ENCODE results near the gene GRPEL2. TPM values are rescaled to one million over a fixed set of nuclear protein-coding genes. Genes with fewer than 3 reads are reported as not detected.
"Not testable (repeated sequence)": the region's sequence is repeated elsewhere in the genome, so short reads cannot be mapped to it uniquely, and the experiment has no call there.

Gene GRPEL2
- total RNA-seq, 1 experiment from 2014 or later: 28.0 TPM

DNA sequence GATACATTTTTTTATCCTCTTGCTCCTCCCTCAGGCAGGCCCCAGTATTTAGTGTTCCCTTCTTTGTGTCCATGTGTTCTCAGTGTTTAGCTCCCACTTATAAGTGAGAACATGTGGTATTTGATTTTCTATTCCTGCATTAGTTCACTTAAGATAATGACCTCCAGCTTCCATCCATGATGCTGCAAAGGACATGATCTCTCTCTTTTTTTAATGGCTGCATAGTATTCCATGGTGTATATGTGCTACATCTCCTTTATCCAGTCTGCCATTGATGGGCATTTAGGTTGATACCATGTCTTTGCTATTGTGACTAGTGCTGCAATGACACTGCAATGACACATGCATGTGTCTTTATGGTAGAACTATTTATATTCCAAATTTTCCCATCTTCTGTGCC lies 49.7 kb downstream of the GRPEL2 start:
- DNase-seq (ENCODE audit: low read depth): not testable (repeated sequence)

DNA sequence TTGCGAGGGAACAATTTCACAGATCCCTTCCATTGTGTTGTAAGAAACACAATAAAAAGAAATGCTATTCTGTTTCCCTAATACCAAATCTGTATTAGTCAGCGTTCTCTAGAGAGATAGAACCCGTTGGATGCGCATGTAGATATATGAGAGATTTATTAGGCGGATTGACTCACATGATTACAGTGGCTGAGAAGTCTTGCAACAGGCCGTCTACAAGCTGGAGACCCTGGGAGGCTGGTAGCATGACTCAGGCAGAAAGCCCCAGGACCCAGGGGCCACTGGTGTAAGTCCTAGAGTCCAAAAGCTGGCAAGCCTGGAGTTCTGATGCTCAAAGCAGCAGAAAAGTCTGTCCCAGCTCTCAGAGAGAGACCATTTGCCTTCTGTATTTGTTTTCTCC lies 52.2 kb downstream of the GRPEL2 start:
- DNase-seq (ENCODE audit: low read depth): peak; percentile 17

DNA sequence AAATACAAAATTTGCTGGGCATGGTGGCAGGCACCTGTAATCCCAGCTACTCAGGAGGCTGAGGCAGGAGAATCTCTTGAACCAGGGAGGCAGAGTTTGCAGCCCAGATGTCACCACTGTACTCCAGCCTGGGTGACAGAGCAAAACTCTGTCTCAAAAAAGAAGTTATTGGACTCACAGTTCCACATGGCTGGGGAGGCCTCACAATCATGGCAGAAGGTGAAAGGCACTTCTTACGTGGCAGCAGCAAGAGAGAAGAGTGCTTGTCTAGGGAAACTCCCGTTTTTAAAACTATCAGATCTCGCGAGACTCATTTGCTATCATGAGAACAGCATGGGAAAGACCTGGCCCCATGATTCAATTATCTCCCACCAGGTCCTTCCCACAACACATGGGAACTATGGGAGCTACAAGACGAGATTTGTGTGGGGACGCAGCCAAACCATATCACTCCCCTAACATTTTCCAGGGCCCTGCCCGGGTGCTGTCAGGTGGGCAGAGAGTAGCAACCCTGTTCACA lies 53.5 kb downstream of the GRPEL2 start:
- not testable (repeated sequence) for DNase-seq (ENCODE audit: low read depth)

DNA sequence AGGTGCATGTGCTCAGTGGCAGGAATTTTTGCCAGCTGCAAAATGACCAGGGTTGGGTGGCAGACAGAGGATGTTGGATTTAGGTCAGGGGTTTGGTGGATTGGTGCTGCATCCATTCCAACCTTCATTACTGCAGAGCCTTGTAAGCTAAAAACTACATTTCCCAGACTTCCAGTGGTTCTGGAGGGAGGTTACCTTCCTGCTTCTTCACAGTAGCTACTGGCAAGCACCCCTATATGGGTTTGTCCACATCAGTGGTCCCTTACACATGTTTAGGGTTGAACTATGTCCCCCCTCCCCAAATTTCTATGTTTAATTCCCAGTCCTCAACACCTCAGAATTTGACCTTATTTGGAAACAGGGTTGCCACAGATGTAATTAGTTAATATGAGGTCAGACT lies 54.5 kb downstream of the GRPEL2 start:
- no peak for DNase-seq (ENCODE audit: low read depth)

DNA sequence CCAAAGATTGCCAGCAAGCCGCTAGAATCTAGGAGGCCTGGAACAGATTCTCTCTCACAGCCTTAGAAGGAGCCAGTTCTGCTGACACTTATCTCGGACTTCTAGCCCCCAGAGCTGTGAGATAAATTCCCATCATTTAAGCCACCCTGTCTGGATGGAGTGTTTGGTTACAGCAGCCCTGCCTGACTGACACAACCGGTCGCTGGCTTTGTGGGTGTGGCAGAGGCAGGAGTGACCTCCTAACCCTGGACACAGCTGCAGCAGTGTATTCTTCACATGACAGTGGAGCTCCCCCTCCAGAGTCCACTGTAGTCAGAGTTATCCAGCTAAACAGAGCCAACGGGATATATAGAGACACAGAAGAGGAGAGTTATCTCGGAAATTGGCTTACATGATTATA lies 55.0 kb downstream of the GRPEL2 start:
- no peak for DNase-seq (ENCODE audit: low read depth)

DNA sequence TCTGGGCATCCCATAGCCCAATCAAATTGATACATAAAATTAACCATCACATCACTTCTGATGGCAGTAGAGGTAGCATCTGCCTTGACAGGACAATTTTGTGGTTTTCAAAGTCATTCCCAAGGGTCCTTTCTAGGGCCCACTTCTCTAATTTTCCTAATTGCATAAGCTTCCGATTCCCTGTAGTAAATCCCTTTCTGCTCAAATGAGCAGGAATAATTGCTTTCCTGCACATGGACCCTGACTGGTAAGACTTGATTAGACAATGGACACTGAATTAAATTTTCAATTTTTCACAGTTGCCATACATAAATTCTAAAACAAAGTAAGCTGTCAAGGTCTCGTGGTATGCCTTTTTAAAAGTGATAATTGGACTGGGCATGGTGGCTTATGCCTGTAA lies 55.8 kb downstream of the GRPEL2 start:
- DNase-seq (ENCODE audit: low read depth): no peak

DNA sequence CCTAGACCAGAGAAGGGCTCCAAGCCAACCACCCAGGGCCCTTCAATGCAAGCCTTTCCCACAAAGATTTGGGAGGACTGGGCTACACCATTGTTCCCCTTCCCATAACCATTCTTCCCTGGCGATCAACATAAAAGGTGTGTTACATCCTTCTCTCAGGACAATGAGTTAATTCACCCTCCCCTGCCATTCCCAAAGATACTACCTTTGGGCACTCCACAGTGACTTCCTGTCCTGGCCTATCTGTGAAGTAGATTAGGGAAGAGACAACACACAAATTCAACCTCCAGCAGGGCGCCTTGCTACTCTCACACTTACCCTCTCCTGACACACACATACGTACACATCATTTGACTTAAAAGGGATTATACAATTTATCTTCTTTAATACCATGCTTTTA lies 57.0 kb downstream of the GRPEL2 start:
- DNase-seq (ENCODE audit: low read depth): no peak

Other genes starting within 250 kb of the GRPEL2 start
- gene ABLIM3, start 204.0 kb upstream of the GRPEL2 start, total RNA-seq (2014; rRNA removed; shearing (Covaris generic)): 23.4 and 30.4 TPM in 2 replicates
- 0.77 and 0.98 TPM in 2 replicates for gene AFAP1L1, start 73.6 kb upstream of the GRPEL2 start, total RNA-seq (2014; rRNA removed; shearing (Covaris generic))
- 4.8 and 4.9 TPM in 2 replicates for gene PCYOX1L, start 12.5 kb downstream of the GRPEL2 start, total RNA-seq (2014; rRNA removed; shearing (Covaris generic))
- not detected in 2 replicates for gene IL17B, start 33.8 kb downstream of the GRPEL2 start, total RNA-seq (2014; rRNA removed; shearing (Covaris generic))
- 443 and 454 TPM in 2 replicates for gene CSNK1A1, start 205.9 kb downstream of the GRPEL2 start, total RNA-seq (2014; rRNA removed; shearing (Covaris generic))
- gene ARHGEF37, start 236.0 kb downstream of the GRPEL2 start, total RNA-seq (2014; rRNA removed; shearing (Covaris generic)): 0.02 and 0.03 TPM in 2 replicates

Data from HT1080 (cell line).